ENCODE results near the gene ANTXR2.
"Not testable (repeated sequence)": the region's sequence is repeated elsewhere in the genome, so short reads cannot be mapped to it uniquely, and the experiment has no call there.

DNA sequence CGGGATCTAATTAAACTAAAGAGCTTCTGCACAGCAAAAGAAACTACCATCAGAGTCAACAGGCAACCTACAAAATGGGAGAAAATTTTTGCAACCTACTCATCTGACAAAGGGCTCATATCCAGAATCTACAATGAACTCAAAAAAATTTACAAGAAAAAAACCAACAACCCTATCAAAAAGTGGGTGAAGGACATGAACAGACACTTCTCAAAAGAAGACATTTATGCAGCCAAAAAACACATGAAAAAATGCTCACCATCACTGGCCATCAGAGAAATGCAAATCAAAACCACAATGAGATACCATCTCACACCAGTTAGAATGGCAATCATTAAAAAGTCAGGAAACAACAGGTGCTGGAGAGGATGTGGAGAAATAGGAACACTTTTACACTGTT is 70.5 kb downstream of the ANTXR2 start:
- TF ChIP-seq RXRA (CRISPR knock-in tag; IDR thresholded peaks at IDR 0.05); DMAP1 (CRISPR knock-in tag; IDR thresholded peaks at IDR 0.05); EP300 (IDR thresholded peaks at IDR 0.05; ENCODE audit: low read depth in 2 of 2, low read length in 2 of 2); EP300 (CRISPR knock-in tag; IDR thresholded peaks at IDR 0.05; ENCODE audit: borderline replicate concordance): not testable (repeated sequence)
- TF ChIP-seq, protein P1, sequence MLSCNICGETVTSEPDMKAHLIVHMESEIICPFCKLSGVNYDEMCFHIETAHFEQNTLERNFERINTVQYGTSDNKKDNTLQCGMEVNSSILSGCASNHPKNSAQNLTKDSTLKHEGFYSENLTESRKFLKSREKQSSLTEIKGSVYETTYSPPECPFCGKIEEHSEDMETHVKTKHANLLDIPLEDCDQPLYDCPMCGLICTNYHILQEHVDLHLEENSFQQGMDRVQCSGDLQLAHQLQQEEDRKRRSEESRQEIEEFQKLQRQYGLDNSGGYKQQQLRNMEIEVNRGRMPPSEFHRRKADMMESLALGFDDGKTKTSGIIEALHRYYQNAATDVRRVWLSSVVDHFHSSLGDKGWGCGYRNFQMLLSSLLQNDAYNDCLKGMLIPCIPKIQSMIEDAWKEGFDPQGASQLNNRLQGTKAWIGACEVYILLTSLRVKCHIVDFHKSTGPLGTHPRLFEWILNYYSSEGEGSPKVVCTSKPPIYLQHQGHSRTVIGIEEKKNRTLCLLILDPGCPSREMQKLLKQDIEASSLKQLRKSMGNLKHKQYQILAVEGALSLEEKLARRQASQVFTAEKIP (CRISPR knock-in tag; IDR thresholded peaks at IDR 0.05; ENCODE audit: borderline replicate concordance) = not testable (repeated sequence)

Measured in HepG2 (cell line).